Neural cell (in vitro differentiated cells): ENCODE measurements around the gene AKAP8L. TPM values are rescaled to one million over a fixed set of nuclear protein-coding genes. Genes with fewer than 3 reads are reported as not detected.

Experiments used
- H2AFZ ChIP-seq: fragments of 200-600, 300-800 bp; sonication (generic), shearing (Covaris generic); 2 replicates; pipeline ENCODE4 v1.6.0; 2014; ENCODE audit warnings: low read depth, mild to moderate bottlenecking, antibody characterized with exemption, low read length, moderate library complexity
- H3F3A ChIP-seq: fragments of 200-600 bp; shearing (Covaris generic); 2 replicates; pipeline ENCODE4 v1.6.1; 2016; ENCODE audit warnings: mild to moderate bottlenecking, moderate library complexity, mixed read lengths, antibody characterized with exemption, low read length; ENCODE audit not compliant: insufficient read depth, poor library complexity, severe bottlenecking
- H3K27ac ChIP-seq: fragments of 200-600, 300-800 bp; sonication (generic), shearing (Covaris generic); 2 replicates; pipeline ENCODE4 v1.5.1; 2014; ENCODE audit warnings: mild to moderate bottlenecking, low read length, moderate library complexity
- H3K27me3 ChIP-seq: fragments of 300-800, 200-600 bp; sonication (generic), shearing (Covaris generic); 2 replicates; pipeline ENCODE4 v1.6.0; 2014; ENCODE audit warnings: mild to moderate bottlenecking, low read depth, low read length, moderate library complexity; ENCODE audit not compliant: insufficient read depth
- H3K36me3 ChIP-seq: fragments of 300-800, 200-600 bp; sonication (generic), shearing (Covaris generic); 2 replicates; pipeline ENCODE4 v1.5.1; 2014; ENCODE audit warnings: mild to moderate bottlenecking, antibody characterized with exemption, low read length, moderate library complexity; ENCODE audit not compliant: insufficient read depth
- H3K4me2 ChIP-seq: fragments of 300-800, 200-600 bp; sonication (generic), shearing (Covaris generic); 2 replicates; pipeline ENCODE4 v1.6.0; 2014; ENCODE audit warnings: mild to moderate bottlenecking, low read length
- H3K4me3 ChIP-seq: fragments of 300-800, 200-600 bp; sonication (generic), shearing (Covaris generic); 2 replicates; pipeline ENCODE4 v1.5.1; 2014; ENCODE audit warnings: mild to moderate bottlenecking, low read length, moderate library complexity
- H3K79me2 ChIP-seq: fragments of 200-600 bp; shearing (Covaris generic); replicated peaks from 2 replicates; pipeline ENCODE4 v1.6.0; 2014; ENCODE audit warnings: mild to moderate bottlenecking, low read length, moderate library complexity; ENCODE audit not compliant: insufficient read depth
- H3K9ac ChIP-seq: fragments of 300-800, 200-600 bp; sonication (generic), shearing (Covaris generic); 2 replicates; pipeline ENCODE4 v1.6.1; 2016; ENCODE audit warnings: mild to moderate bottlenecking, low read length, mixed read lengths
- H3K9me2 ChIP-seq: fragments of 200-600 bp; shearing (Covaris generic); 2 replicates; pipeline ENCODE4 v1.6.1; 2016; ENCODE audit warnings: mild to moderate bottlenecking, low read length, mixed read lengths; ENCODE audit not compliant: insufficient read depth
- H3K9me3 ChIP-seq: fragments of 200-600, 300-800 bp; sonication (generic), shearing (Covaris generic); 2 replicates; pipeline ENCODE4 v1.6.1; 2016; ENCODE audit warnings: mild to moderate bottlenecking, mixed run types, low read length, moderate library complexity, mixed read lengths
- H4K20me1 ChIP-seq: fragments of 200-600 bp; shearing (Covaris generic); 2 replicates; pipeline ENCODE4 v1.6.1; 2016; ENCODE audit warnings: mild to moderate bottlenecking, mixed run types; ENCODE audit not compliant: insufficient read depth
- CTCF ChIP-seq: fragments of 450-650 bp; IDR thresholded peaks from 2 replicates; pipeline ENCODE4 v1.5.1; 2014; ENCODE audit warnings: antibody characterized with exemption, mild to moderate bottlenecking, moderate library complexity; ENCODE audit not compliant: poor library complexity, severe bottlenecking
- EP300 ChIP-seq: fragments of 450-650 bp; conservative IDR thresholded peaks from 2 replicates; pipeline ENCODE4 v1.6.1; 2014; ENCODE audit warnings: antibody characterized with exemption, mild to moderate bottlenecking, moderate library complexity; ENCODE audit not compliant: poor library complexity, severe bottlenecking
- EZH2 ChIP-seq: fragments of 200-600, 300-800 bp; shearing (Covaris generic), sonication (generic); IDR thresholded peaks from 2 replicates; pipeline ENCODE4 v1.6.1; 2014; ENCODE audit warnings: antibody characterized with exemption, low read length, borderline replicate concordance, mild to moderate bottlenecking; ENCODE audit not compliant: insufficient read depth, poor library complexity, severe bottlenecking
- MXI1 ChIP-seq: fragments of 450-650 bp; conservative IDR thresholded peaks from 2 replicates; pipeline ENCODE4 v1.6.1; 2014; ENCODE audit warnings: antibody characterized with exemption, mild to moderate bottlenecking; ENCODE audit not compliant: poor library complexity, severe bottlenecking
- POLR2AphosphoS5 ChIP-seq: IDR thresholded peaks from 2 replicates; pipeline ENCODE4 v1.6.1; 2012
- RAD21 ChIP-seq: fragments of 450-650 bp; conservative IDR thresholded peaks from 2 replicates; pipeline ENCODE4 v1.6.1; 2014; ENCODE audit warnings: antibody characterized with exemption, mild to moderate bottlenecking, moderate library complexity
- SMC3 ChIP-seq: fragments of 450-650 bp; conservative IDR thresholded peaks from 2 replicates; pipeline ENCODE4 v1.6.1; 2014; ENCODE audit warnings: antibody characterized with exemption, mild to moderate bottlenecking, moderate library complexity; ENCODE audit not compliant: poor library complexity
- TAF1 ChIP-seq: IDR thresholded peaks from 2 replicates; pipeline ENCODE4 v1.6.1; 2012; ENCODE audit warnings: low read depth
- polyA plus RNA-seq: library from polyadenylated mRNA; depleted of rRNA; stranded (reverse); fragments of >200 nt; gene quantifications from 2 replicates; pipeline ENCODE4 v1.2.3, GENCODE V29; 2014
- TF ChIP-seq, protein P1 (sequence below): IDR thresholded peaks from 2 replicates; pipeline ENCODE4 v1.6.1; 2012; ENCODE audit warnings: borderline replicate concordance

AKAP8L gene
- polyA plus RNA-seq, 1 donor from 2014 or later, result 281 TPM

DNA sequence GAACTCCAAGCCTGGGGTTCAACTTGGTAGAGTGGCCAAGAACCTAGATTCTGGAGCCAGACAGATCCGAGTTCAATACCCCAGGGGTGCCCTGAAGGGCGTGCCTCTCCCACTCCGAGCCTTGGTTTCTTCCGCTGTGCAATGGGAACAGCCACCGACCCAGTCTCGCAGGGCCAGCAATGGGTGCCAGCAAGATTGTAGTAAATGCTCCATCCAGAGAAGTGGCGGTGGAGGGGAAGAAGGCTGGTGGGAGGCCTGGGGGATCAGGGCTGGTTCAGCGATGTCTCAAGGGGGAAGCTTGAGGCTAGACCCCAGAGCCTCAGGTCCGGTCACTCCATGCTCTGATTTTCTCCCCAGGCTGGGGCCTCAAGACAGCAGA, 26.4 kb upstream of the AKAP8L start:
- no peaks in the 10 kb centered on the region for H4K20me1 ChIP-seq
- H3K27ac ChIP-seq, result no peak overlapping the region
- H3K4me2 ChIP-seq, result no peak overlapping the region
- H3K9me3 ChIP-seq, result no peaks in the 10 kb centered on the region
- peaks cover 2% of the 10 kb centered on the region for H3F3A ChIP-seq
- H3K9me2 ChIP-seq, result no peaks in the 10 kb centered on the region
- no peak overlapping the region for H3K4me3 ChIP-seq
- peaks cover 3% of the 10 kb centered on the region for H3K79me2 ChIP-seq
- no peaks in the 10 kb centered on the region for H3K27me3 ChIP-seq
- H2AFZ ChIP-seq, result no peak overlapping the region
- TF ChIP-seq MXI1 (no peak), EZH2 (no peak), RAD21 (no peak), POLR2AphosphoS5 (no peak), CTCF (no peak), EP300 (no peak), TAF1 (no peak), SMC3 (no peak)
- TF ChIP-seq, protein P1, sequence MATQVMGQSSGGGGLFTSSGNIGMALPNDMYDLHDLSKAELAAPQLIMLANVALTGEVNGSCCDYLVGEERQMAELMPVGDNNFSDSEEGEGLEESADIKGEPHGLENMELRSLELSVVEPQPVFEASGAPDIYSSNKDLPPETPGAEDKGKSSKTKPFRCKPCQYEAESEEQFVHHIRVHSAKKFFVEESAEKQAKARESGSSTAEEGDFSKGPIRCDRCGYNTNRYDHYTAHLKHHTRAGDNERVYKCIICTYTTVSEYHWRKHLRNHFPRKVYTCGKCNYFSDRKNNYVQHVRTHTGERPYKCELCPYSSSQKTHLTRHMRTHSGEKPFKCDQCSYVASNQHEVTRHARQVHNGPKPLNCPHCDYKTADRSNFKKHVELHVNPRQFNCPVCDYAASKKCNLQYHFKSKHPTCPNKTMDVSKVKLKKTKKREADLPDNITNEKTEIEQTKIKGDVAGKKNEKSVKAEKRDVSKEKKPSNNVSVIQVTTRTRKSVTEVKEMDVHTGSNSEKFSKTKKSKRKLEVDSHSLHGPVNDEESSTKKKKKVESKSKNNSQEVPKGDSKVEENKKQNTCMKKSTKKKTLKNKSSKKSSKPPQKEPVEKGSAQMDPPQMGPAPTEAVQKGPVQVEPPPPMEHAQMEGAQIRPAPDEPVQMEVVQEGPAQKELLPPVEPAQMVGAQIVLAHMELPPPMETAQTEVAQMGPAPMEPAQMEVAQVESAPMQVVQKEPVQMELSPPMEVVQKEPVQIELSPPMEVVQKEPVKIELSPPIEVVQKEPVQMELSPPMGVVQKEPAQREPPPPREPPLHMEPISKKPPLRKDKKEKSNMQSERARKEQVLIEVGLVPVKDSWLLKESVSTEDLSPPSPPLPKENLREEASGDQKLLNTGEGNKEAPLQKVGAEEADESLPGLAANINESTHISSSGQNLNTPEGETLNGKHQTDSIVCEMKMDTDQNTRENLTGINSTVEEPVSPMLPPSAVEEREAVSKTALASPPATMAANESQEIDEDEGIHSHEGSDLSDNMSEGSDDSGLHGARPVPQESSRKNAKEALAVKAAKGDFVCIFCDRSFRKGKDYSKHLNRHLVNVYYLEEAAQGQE, result no peak
- H3K36me3 ChIP-seq, result no peaks in the 10 kb centered on the region
- H3K9ac ChIP-seq, result no peak overlapping the region

GRCh38 chr19:15444505-15445226, 25.9 kb upstream of the AKAP8L start:
- Histone ChIP-seq H3F3A (no peaks in the 10 kb centered on the region), H2AFZ (no peak overlapping the region), H3K4me3 (no peak overlapping the region), H3K4me2 (no peak overlapping the region), H3K9ac (no peak overlapping the region), H4K20me1 (no peaks in the 10 kb centered on the region), H3K79me2 (peaks cover 3% of the 10 kb centered on the region), H3K27ac (no peak overlapping the region), H3K36me3 (no peaks in the 10 kb centered on the region), H3K9me3 (no peaks in the 10 kb centered on the region), H3K27me3 (no peaks in the 10 kb centered on the region), H3K9me2 (no peaks in the 10 kb centered on the region)
- TF ChIP-seq CTCF, result no peak
- TF ChIP-seq EZH2, result no peak
- TF ChIP-seq EP300, result no peak
- TF ChIP-seq TAF1, result no peak
- TF ChIP-seq, protein P1, result no peak
